NCI-H748 (cell line): ENCODE results near the gene H6PD.

Source experiments
- DNase-seq: peaks from one replicate; lab custom pipeline; 2025; ENCODE audit not compliant: unreplicated experiment; lab: John Stamatoyannopoulos, UW

H6PD gene

GRCh38 chr1:9240914-9241820 lies 6.6 kb downstream of the H6PD start:
- no peak for DNase-seq

GRCh38 chr1:9241891-9242290 lies 7.3 kb downstream of the H6PD start:
- no peak for DNase-seq

DNA sequence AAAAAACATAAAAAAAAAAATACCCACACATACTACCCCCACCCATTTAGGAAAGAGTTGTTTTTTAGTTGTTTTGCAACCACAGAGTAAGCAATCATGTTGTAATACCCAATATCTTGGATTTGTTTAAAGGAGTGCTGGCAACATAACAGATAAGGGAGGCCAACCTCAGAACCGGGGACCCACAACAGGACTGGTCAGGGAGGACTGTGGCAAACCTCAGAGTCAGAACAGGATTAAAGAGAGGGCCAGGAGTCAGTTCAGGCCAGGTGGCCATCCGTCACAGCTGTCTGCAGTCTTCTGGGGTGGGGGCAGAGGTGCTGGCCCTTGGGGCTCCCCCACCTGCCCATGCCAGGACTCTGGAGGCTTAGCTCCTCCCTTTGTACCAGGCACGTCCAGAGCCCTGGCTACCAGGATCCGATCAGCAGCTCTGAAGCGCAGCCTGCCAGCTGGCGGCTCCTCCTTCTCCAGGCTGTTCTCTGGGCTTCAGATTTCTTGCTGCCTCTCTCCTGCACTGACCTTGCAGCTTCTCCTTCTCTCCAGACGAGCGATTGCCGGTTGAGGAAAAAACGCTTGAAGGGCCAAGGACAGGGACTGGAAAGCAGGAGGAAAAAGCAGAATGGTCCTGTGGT lies 7.9 kb downstream of the H6PD start:
- no peak for DNase-seq

DNA sequence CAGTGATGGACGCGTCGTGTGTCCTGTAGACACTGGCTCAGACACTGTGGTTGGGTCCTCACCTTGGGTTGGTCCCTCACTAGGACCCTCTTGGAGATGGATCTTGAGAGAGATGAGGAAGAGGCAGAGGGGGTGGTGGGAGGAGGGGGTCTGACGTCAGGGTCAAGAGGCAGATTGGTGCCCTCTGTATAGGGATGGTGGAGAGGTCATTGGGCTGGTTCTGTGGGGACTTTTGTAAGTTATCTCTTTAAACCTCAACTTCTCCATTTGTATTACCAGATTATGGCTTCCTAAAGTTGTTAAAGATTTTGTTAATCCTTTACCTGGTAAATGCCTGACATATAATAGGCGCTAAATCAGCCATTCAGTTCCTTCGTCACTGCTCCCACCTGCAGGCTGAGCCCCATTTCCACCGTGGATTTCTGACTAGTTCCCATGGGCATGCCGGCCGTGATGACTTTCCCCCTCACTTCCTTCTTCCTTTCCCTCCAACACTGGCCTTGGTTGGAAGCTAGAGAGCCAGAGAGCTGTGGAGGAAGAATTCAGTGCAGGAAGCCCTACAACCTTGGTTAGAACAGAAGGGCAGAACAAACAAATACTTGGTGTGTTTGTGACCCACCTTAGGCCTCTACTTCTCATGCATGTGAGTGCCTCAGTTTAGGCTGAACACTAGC lies 8.6 kb downstream of the H6PD start:
- DNase-seq: no peak

GRCh38 chr1:9244501-9245229 lies 10.1 kb downstream of the H6PD start:
- DNase-seq: no peak

DNA sequence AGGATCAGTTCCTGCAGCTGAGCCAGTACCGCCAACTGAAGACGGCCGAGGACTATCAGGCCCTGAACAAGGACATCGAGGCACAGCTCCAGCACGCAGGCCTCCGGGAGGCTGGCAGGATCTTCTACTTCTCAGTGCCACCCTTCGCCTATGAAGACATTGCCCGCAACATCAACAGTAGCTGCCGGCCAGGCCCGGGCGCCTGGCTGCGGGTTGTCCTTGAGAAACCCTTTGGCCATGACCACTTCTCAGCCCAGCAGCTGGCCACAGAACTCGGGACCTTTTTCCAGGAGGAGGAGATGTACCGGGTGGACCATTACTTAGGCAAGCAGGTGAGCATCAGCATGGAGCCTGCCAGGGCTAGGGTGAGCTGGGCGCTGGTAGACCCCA lies 10.7 kb downstream of the H6PD start:
- no peak for DNase-seq

DNA sequence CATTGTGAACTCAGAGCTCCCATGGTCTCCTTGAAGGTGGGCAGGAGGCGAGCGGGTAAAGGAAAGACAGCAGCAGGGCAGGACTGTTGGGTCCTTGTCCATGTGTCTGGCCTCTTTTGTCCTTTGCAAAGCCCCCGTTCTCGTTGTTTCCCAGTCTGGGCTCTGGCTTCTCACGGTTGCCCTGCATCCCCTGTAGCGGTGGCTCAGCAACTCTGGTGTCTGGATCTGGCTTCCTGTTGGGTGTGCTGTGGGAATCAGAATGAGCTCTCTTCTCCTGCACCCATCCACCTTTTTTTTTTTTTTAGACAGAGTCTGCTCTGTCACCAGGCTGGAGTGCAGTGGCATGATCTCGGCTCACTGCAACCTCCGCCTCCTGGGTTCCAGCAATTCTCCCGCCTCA lies 11.1 kb downstream of the H6PD start:
- no peak for DNase-seq

DNA sequence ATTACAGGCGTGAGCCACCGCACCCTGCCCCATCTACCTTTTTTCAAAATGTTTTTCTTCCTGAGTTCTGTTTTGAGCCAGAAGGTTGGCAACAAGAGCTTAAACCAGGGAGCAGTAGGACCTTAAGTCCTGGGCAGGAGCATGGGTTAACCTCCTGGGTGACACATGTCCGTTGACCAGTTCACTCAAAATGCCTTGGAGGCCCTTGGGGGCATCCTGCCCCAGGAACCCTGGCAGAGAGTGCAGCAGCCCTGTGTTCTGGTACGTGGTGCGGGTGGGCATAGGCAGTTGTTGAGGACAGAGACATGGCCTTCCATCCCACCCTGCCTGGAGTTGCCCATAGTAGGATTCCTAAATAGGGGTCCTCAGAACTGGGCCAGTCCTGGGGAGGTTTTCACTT lies 11.6 kb downstream of the H6PD start:
- no peak for DNase-seq

GRCh38 chr1:9246841-9247785 lies 12.5 kb downstream of the H6PD start:
- no peak for DNase-seq

DNA sequence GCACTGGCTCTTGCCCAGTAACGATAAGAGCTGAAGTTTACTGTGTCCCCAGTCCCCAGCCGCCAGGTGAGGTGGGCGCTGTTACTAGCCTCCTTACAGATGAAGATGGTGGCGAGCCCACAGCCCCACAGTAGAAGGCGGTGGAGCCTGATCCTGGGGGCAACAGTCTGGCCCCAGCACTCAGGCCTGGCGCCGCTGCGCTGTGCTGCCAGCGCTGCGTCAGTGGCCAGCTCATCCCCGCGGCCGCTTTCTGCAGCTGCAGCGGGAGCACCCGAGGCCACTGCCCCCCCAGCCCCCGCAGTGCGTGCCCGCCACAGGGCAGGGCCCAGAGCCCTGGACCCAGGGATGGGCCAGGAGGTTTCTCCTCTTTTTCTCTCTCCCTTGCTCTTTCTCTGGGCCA lies 13.3 kb downstream of the H6PD start:
- no peak for DNase-seq

DNA sequence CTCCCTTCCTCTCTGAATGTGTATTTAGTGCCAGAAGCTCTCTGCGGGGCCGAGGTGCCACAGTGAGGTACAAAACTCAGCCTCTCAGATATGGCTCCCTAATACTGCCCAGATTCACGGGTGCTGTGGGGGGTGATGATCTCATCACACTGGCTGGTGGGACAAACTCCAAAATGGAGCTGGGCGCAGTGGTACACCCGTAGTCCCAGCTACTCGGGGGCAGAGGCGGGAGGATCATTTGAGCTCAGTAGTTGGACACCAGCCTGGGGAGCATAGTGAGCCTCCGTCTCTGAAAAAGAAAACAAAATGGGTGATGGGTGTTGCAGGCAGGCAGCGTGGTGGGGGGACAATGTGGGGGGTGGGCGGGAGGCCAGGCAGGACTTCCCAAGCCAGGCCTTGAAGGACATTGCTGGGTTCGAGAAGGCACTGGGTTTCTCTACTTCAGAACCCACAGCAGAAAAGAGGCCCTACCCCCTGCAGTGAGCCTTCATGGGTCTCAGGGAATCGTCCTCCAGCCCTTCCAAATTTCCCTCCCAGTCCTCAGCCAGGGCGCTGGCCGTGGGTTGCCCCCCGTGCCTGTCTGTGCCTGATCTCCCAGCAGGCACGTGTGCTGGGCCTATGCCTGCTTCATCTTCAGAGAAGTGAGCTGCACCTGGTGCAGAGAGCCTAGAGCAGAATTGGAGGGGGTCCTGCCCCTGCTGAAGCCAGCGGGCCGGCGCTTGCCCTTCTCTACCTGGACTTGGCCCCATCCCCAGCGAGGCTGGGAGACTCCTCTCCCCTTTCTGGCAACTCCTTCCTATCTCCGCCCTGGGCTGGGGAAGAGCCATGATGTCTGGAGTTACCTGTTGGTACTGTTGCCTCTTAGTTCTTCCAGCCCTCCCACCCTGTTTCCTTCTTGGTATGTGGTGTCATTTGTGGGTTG lies 14.0 kb downstream of the H6PD start:
- DNase-seq: no peak

DNA sequence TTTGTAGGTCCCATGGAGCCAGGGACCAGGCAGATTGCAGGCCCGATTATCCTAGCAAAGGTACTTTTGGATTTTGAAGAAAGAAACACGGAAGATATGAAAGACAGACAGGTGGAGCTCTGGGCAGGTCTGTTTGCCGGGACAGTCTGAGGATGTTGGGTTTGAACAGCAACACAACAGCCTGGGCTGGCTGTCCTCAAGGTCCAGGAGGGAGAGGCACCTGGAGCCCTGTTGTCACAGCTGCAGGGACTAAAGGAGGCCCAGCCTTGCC lies 14.6 kb downstream of the H6PD start:
- DNase-seq: no peak

DNA sequence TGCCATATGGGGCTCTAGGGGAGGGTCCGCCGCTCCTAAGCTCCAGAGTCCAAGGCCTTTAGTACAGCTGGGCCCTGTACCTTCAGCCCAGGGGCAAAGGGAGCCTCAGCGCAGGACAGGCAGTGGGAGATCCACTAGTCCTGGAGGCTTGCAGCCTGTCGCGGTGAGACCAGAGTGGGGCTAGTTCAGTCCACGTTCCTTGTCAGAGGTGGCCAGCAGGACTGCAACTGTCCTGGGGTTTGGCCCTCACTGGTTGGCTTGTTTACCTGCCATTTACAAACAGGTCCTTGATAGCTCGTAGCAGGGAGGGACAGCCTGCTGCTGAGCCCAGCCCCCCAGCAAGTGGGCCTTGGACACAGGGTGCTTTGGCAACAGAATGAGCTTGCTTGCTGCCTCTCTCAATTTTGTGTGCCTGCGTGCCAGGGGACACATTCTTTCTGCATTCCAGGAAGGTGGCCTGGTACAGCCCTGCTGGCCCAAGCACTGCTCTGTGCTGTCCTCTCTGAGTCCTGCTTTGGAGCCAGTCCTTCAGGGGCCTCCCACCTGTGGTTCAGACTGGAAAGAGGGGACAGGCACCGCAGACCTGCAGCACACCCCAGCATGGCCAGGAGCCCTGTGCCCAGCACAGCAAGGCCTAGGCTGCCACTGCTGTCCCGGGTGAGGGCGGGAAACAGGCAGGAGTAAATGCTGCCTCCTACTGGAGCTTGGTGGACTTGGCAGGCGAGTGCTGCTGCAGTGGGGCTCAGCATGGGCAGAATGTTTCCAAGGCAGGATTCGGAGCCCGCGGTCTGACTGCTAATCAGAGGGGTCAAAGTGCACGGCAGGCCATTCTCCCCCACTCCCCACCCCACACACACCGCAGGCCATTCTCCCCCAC lies 15.2 kb downstream of the H6PD start:
- no peak for DNase-seq

GRCh38 chr1:9250411-9251381 lies 16.1 kb downstream of the H6PD start:
- DNase-seq: no peak

DNA sequence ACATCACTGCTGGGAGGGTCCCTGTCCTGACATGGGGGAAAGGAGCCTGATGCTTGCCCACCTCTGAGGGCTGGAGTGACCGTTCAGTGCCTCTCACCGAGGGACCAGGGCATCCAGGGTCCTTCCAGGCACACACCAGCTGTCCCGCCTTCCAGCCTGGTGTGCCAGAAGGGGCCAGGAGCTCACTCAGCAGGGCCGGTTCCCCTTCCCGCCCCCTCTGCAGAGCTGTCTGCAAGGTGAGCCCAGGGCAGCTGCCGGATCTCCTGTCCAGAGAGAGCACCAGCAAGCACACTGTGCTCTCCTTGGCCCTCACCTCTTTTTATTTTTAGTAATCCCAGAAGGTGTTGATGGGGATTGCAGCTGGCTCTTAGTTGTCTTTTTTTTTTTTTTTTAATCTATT lies 16.9 kb downstream of the H6PD start:
- DNase-seq: no peak

- no peak for DNase-seq
Observed at GRCh38 chr1:9253004-9253403, 18.4 kb downstream of the H6PD start.

DNA sequence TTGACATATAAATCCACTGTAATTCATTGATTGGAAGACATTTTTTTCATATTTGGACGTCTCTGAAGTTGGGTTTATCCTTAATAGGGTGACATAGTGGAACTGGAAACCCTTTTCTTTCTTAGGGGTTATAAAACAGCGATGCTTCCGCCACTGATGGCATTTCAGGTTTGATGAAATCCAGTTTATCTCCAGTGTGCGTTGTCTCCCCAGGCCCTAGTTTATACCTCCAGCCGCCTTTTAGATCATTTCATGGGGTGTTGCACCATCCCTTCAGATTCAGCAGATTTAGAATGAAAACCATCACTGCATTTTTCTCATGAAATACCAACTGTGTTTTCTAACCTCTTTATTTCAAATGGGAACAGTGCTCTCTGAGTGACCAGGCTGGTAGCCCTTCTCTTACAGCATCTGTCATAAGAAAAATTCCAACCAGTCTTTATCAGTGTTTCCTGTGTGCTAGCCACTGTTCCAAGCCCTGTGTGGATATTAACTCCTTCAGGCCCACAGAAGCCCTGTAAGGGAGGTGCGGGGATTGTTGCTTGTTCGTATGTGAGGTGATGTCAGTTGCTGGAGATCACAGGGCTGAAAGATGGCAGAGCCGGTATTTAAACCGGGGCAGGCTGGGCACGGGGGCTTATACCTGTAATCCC lies 19.0 kb downstream of the H6PD start:
- no peak for DNase-seq
